ENCODE data around the gene GAREM2.

GAREM2 gene

GRCh38 chr2:26189751-26190150 is 16.9 kb downstream of the GAREM2 start:
- DNase-seq: no peak

- DNase-seq: no peak
Measured at GRCh38 chr2:26190369-26190768, 17.5 kb downstream of the GAREM2 start.

- DNase-seq: no peak
Measured at GRCh38 chr2:26191316-26192159, 18.6 kb downstream of the GAREM2 start.

- DNase-seq: no peak
Measured at GRCh38 chr2:26193578-26194231, 20.8 kb downstream of the GAREM2 start.

- DNase-seq: no peak
Measured at GRCh38 chr2:26195040-26195984, 22.4 kb downstream of the GAREM2 start.

- no peak for DNase-seq
Measured at GRCh38 chr2:26196683-26197418, 24.0 kb downstream of the GAREM2 start.

GRCh38 chr2:26197516-26197915 is 24.6 kb downstream of the GAREM2 start:
- no peak for DNase-seq

DNA sequence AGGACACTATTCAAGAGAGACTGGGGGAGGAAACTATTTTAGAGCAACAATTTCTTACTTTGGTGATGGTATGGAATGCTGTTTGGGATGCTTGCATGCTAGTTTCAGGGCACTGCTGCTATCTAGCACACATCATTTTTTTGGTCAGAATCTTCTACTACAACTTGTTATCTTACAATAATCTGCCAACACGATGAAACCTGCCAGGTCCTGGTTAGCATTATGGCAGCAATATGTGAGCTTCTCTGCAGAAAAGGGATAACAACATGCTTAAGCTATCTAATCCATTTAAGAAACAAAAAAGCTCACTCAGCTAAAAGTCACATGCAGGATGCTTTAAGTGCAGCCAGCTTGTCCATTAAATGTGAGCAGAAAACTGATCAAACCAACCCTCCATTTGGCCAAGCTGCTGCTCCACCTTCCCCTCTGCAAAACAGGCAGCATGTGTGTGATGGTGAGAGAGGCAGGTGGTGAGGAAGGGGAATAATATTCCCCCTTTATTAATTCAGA is 30.1 kb downstream of the GAREM2 start:
- DNase-seq: no peak

GRCh38 chr2:26203906-26204305 is 31.0 kb downstream of the GAREM2 start:
- DNase-seq: no peak

- DNase-seq: no peak
Measured at GRCh38 chr2:26212011-26212410, 39.1 kb downstream of the GAREM2 start.

DNA sequence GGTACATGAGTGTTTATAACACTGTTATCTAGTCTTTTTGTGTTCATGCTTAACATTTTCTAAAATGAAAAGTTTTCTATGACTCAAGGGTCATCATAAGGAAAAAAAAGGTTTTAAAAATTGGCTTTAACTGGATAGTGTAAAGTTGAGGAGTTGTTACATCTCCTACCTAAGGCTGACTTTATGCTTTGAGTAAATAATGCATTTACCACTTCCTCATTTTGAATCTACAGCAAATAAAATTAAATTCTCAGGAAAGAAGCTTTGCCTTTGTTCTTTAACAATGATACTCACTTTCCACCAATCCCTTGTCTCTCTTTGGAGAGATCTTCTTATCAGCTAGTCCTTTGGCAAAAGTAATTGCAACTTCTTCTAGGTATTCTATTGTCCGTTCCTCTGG is 41.9 kb downstream of the GAREM2 start:
- DNase-seq: no peak

- DNase-seq: no peak
Measured at GRCh38 chr2:26215833-26216232, 42.9 kb downstream of the GAREM2 start.

DNA sequence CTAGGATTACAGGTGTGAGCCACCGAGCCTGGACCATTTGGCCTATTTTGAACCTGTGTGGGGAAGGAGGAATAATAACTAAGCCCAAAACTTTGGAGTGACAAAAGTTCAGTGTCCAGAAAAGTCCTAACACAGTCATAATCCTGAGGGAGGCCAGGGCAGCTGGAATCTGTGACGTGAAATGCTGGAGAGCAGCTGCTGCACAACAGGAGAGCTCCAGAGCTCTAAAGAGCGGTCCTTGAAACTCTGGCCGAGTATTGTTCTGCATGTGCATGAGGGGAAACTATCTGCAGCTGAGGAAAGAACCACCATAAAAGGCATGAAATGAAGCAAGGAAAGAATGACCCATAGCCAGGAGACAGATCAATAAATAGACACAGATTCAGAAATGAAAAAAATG is 43.7 kb downstream of the GAREM2 start:
- DNase-seq: no peak

GRCh38 chr2:26217720-26218119 is 44.8 kb downstream of the GAREM2 start:
- DNase-seq: no peak

DNA sequence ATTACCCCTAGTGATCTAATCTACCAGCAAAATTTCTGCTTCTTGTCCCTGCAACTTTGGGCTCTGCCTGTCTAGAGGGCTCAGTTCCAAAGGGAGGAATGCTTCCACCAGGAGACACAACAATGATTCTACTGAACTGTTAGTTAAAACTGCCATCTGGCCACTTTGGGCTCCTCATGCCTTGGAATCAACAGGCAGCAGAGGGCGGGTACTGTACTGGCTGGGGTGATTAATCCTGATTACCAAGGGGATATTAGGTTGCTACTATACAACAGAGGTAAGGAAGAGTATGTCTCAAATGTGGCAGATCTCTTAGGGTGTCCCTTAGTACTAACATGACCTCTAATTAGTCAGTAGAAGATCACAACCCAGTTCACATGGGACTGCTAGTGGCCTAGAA is 50.1 kb downstream of the GAREM2 start:
- DNase-seq: no peak

- no peak for DNase-seq
Measured at GRCh38 chr2:26224095-26224494, 51.2 kb downstream of the GAREM2 start.

DNA sequence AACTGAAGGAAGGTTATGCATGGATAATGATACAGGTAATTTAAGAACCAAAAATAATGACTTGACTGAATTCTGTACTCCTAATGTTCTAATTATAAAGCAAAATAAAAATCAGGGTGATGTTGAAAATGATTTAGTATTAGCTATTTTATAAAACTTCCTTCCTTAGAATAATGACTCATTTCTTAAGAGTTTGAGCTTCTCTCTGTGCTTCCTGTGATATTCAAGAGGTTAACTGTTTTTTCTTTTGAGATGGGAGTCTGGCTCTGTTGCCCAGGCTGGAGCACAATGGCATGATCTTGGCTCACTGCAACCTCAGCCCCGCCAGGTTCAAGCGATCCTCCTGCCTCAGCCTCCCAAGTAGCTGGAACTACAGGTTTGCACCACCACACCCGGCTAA is 56.7 kb downstream of the GAREM2 start:
- no peak for DNase-seq

DNA sequence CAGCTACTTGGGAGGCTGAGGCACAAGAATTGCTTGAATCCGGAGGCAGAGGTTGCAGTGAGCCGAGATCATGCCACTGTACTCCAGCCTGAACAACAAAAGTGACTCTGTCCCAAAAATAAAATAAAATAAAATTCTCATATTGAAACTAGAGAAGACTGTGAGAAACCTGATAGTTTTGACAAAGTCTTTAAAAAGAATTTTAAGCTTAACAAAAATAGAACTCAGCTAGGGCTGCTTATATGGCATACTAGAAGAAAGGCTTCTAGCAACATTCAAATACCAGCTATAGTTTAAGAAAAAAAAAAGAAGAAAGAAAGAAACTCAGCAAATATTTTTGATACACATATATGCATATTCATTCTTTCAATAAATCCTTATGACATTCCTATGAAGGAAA is 57.9 kb downstream of the GAREM2 start:
- no peak for DNase-seq

- no peak for DNase-seq
Measured at GRCh38 chr2:26235089-26235488, 62.2 kb downstream of the GAREM2 start.

GRCh38 chr2:26237868-26238267 is 65.0 kb downstream of the GAREM2 start:
- no peak for DNase-seq

- DNase-seq: no peak
Measured at GRCh38 chr2:26238311-26238958, 65.5 kb downstream of the GAREM2 start.
